ENCODE measurements around the gene CCDC97.

The CCDC97 gene

DNA sequence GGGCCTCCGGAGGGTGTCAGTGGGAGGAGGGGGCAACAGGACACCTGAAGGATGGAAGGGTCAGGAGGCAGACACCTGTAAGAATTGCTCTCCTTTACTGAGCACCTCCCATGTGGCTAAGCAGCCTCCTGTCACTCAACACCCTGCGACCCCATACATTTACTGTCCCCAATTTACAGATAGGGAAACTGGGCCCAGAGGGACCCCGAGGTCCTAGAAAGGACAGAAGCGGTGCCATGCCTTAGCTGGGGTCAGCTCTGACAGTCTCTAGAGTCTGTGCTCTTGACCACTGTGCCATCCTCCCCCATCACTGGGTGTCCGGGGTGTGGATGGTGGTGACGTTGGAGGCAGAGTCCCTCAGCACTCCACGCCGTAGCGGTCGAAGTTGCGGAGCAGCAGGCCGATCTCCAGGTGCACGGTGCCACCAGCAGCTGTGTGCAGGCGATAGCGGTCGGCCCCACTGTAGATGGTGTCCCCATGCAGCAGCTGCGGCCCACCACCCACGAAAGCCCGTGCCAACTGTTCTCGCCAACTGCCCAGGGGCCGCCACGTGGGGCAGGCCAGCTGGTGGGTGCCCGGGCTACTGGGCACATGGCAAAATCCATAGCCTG, 44.5 kb downstream of the CCDC97 start:
- TF ChIP-seq, protein P1, sequence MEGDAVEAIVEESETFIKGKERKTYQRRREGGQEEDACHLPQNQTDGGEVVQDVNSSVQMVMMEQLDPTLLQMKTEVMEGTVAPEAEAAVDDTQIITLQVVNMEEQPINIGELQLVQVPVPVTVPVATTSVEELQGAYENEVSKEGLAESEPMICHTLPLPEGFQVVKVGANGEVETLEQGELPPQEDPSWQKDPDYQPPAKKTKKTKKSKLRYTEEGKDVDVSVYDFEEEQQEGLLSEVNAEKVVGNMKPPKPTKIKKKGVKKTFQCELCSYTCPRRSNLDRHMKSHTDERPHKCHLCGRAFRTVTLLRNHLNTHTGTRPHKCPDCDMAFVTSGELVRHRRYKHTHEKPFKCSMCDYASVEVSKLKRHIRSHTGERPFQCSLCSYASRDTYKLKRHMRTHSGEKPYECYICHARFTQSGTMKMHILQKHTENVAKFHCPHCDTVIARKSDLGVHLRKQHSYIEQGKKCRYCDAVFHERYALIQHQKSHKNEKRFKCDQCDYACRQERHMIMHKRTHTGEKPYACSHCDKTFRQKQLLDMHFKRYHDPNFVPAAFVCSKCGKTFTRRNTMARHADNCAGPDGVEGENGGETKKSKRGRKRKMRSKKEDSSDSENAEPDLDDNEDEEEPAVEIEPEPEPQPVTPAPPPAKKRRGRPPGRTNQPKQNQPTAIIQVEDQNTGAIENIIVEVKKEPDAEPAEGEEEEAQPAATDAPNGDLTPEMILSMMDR (IDR thresholded peaks at IDR 0.05; ENCODE audit: borderline replicate concordance, control extremely low read depth, extremely low read depth, insufficient read depth, missing control alignments): no peak
- DNase-seq (ENCODE audit: low spot score): no peak
- in situ Hi-C loops (cut with MboI; ENCODE audit: low sequenced_read_pairs, unreplicated experiment): no loop called here

DNA sequence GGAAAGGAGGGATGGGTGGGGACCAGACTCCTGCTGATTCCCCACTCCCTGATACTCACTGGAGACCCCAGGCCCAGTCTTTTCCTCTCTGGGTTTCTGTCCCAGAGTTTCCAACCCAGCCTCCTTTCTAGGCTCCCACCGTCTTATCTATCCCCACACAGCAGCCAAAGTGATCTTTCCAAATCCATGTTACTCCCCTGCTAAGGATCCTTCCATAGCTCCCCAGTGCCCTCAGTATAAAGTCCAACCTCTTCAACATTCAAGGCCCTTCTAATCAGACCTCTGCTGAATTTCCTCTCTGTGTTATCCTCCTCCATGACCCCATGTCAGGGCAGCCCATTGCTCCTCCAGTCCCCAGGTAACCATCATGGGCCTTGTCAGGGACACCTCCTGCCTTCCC, 45.1 kb downstream of the CCDC97 start:
- TF ChIP-seq, protein P1 (IDR thresholded peaks at IDR 0.05; ENCODE audit: borderline replicate concordance, control extremely low read depth, extremely low read depth, insufficient read depth, missing control alignments): no peak

DNA sequence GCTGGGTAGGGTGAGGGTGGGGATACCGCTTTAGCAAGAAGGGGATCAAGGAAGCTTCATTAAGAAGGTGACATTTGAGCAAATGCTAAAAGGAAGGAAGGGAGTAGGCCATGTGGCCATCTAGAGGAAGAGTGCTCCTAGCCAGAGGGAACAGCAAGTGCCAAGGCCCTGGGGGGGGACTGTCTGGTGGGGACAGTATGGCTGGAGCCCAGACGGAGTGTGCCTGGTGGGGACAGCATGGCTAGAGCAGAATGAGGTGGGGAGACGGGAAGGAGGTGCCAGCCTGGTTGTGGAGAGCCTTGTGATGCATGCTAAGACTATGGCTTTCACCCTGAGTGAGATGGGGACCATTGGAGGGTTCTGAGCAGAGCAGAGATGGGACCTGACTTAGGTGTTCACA, 45.8 kb downstream of the CCDC97 start:
- TF ChIP-seq, protein P1 (IDR thresholded peaks at IDR 0.05; ENCODE audit: borderline replicate concordance, control extremely low read depth, extremely low read depth, insufficient read depth, missing control alignments): no peak
- DNase-seq (ENCODE audit: low spot score): no peak
- in situ Hi-C loops (cut with MboI; ENCODE audit: low sequenced_read_pairs, unreplicated experiment): no loop called here

More for the DNA sequence above, 45.1 kb downstream of the CCDC97 start:
- in situ Hi-C loops (cut with MboI; ENCODE audit: low sequenced_read_pairs, unreplicated experiment): no loop called here
- no peak for DNase-seq (ENCODE audit: low spot score)

DNA sequence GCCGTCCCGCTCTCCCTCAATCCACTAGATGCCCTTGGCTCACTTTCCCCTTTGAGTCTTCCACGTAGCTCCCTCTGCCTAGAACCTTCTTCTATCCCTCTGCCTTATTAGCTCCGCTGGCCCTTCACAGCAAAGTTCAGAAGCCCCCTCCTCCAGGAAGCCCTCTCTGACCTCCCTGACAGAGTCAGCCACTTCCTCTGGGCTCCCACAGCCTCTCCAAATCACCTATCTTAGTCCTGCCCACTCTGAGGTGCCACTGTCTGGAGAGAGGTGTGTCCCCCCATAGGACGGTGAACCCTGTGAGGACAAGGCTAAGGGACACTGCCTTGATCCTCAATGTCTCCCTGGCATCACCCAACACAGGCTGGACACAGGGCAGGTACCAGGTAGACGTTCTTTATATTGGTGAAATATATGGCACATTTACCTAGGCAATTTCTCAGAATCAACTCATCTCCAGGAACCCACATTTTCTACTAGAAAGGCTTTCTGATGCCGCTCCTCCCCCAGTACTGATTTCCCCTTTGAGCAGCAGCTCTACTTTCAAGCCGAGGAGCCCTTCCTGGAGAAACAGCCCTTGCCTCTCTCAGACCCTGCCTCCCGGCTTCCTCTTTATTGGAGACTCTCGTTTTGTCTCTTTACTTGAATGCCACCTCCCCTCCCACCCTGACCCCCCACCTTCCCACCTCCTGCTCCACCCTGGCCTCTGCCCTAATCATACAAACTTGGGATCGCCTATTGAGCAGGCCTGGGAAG, 47.2 kb downstream of the CCDC97 start:
- TF ChIP-seq, protein P1 (IDR thresholded peaks at IDR 0.05; ENCODE audit: borderline replicate concordance, control extremely low read depth, extremely low read depth, insufficient read depth, missing control alignments): no peak
- in situ Hi-C loops (cut with MboI; ENCODE audit: low sequenced_read_pairs, unreplicated experiment): no loop called here
- no peak for DNase-seq (ENCODE audit: low spot score)

DNA sequence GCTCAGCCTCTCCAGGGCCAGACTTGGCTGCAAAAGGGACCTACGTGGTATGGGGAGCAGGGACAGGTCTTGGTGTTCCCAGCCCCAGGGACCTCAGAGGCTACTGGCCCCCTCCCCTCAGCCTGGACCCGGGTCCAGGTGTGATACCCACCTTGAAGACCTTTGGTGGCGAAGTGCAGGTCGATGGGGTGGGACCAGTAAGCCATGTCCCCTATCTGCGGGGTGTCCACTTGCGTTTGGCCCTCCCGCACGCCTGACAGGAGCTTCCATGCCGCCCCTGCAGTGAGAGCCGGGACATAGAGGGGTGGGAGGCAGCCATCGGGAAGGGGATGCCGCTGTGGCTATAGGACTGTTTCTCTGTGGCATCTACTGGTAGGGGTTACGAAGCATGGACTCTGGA, 47.8 kb downstream of the CCDC97 start:
- in situ Hi-C loops (cut with MboI; ENCODE audit: low sequenced_read_pairs, unreplicated experiment): no loop called here
- TF ChIP-seq, protein P1 (IDR thresholded peaks at IDR 0.05; ENCODE audit: borderline replicate concordance, control extremely low read depth, extremely low read depth, insufficient read depth, missing control alignments): no peak
- DNase-seq (ENCODE audit: low spot score): no peak

GRCh38 chr19:41359741-41360140, 49.8 kb downstream of the CCDC97 start:
- in situ Hi-C loops (cut with MboI; ENCODE audit: low sequenced_read_pairs, unreplicated experiment): no loop called here
- TF ChIP-seq, protein P1 (IDR thresholded peaks at IDR 0.05; ENCODE audit: borderline replicate concordance, control extremely low read depth, extremely low read depth, insufficient read depth, missing control alignments): no peak

More at GRCh38 chr19:41359741-41360140, 49.8 kb downstream of the CCDC97 start:
- DNase-seq (ENCODE audit: low spot score): no peak
